Right cardiac atrium (tissue), 5 donors: ENCODE measurements around the gene SAFB2. TPM values are rescaled to one million over a fixed set of nuclear protein-coding genes. Genes with fewer than 3 reads are reported as not detected.
A peak's percentile ranks its signal among the peaks of the same experiment; 100 is the strongest.

Experiments used
- ATAC-seq, 2 donors: fragments of 200-7000 bp; cut with Tn5 transposase; one replicate each; pipeline versions ENCODE4 v1.8.0 to v1.9.1; 2020; ENCODE audit warnings: moderate library complexity in 2 of 2, mild to moderate bottlenecking in 1 of 2
- DNase-seq, 3 donors: peaks; one replicate each; pipeline ENCODE4 v3.0.0-alpha.2; 2020
- H3K27ac ChIP-seq: one replicate; pipeline ENCODE4 v1.5.1; 2013; ENCODE audit warnings: mild to moderate bottlenecking, low read length, control low read depth, moderate library complexity
- H3K27me3 ChIP-seq: one replicate; pipeline ENCODE4 v1.6.1; 2013; ENCODE audit not compliant: control insufficient read depth, insufficient read depth
- H3K4me1 ChIP-seq: one replicate; pipeline ENCODE4 v1.6.1; 2013; ENCODE audit warnings: low read length; ENCODE audit not compliant: control insufficient read depth, insufficient read depth
- H3K4me3 ChIP-seq: one replicate; pipeline ENCODE4 v1.5.1; 2013; ENCODE audit warnings: low read length, control low read depth
- H3K9me3 ChIP-seq: one replicate; pipeline ENCODE4 v1.6.1; 2013; ENCODE audit warnings: low read length; ENCODE audit not compliant: control insufficient read depth
- WGBS: extraction: QIAGEN DNeasy Blood & Tissue Kit; methylation state at CpG from one replicate; pipeline ENCODE4 v1.1.7; 2013; 5-methylcytosine and 5-hydroxymethylcytosine counted together
- intact Hi-C, 4 donors: fragments of 100-400 bp; cut with DNase I; formaldehyde crosslinking; loops; one replicate each; pipeline versions ENCODE4 v1.11.0 to v1.14.0; 2022 to 2023
- long read RNA-seq, 4 donors: library from polyadenylated mRNA; unstranded; transcript quantifications; one replicate each; pipeline ENCODE4 v2.0.0, GENCODE V29; 2020 to 2021
- polyA plus RNA-seq: library from polyadenylated mRNA; stranded (reverse); fragments of 200-250 nt; gene quantifications from one replicate; pipeline ENCODE4 v1.2.3, GENCODE V29; 2013
- total RNA-seq, 4 donors: library from RNA; stranded (reverse); fragmentation: NEBNext Ultra II Directional; extraction: Animal tissue kit (Norgen Biotek cat#: 25700); gene quantifications; one replicate each; pipeline ENCODE4 v1.2.1, GENCODE V29; 2021
- donor health status: healthy with polysubstance abuse.
- donor health status: DM: no; HTN: yes; CAD: no.
- donor health status: DM: no; HTN: no; CAD: no.
- donor health status: DM: no; HTN: yes; CAD: no; lungs with severe emphysema.
- donor health status: DM: yes; HTN: yes; CAD: no.

Gene SAFB2
- total RNA-seq (10 to 100 TPM; 53.3 to 68.8 (median 63.1) TPM), polyA plus RNA-seq (43.6 TPM)
- long read RNA-seq, donor 1, transcript SAFB2-201 (21 exons, 3,371 nt), result major isoform, 6 of 44 reads
- long read RNA-seq, donor 1, partial matches to known transcripts, result 34 of 44 reads
- long read RNA-seq, donor 1, other reads (novel, unspliced or antisense), result 4 of 44 reads
- long read RNA-seq, donor 2, transcript SAFB2-201 (21 exons, 3,371 nt), result major isoform, 5 of 15 reads
- long read RNA-seq, donor 2, partial matches to known transcripts, result 5 of 15 reads
- long read RNA-seq, donor 2, other reads (novel, unspliced or antisense), result 5 of 15 reads
- long read RNA-seq, donor 3, partial matches to known transcripts, result 103 of 120 reads
- long read RNA-seq, donor 3, other reads (novel, unspliced or antisense), result 14 of 120 reads
- long read RNA-seq, donor 4, transcript SAFB2-201 (21 exons, 3,371 nt), result major isoform, 5 of 19 reads
- long read RNA-seq, donor 4, partial matches to known transcripts, result 5 of 19 reads
- long read RNA-seq, donor 4, other reads (novel, unspliced or antisense), result 9 of 19 reads

GRCh38 chr19:5622465-5623396 lies at the start of gene SAFB2, which contains the start of gene SAFB:
TSS of gene SAFB2 (minus strand) at chr19:5622776. CDS start at chr19:5622715, 61 bp downstream.
TSS of gene SAFB (plus strand) at chr19:5623083. CDS start at chr19:5623206, 123 bp downstream.
- Histone ChIP-seq H3K9me3 (no peaks in the 10 kb centered on the region), H3K27me3 (no peaks in the 10 kb centered on the region), H3K27ac (peak within 1 kb of the TSS; percentile 97), H3K4me3 (peak within 1 kb of the TSS; percentile 96), H3K4me1 (peaks cover 25% of the 10 kb centered on the region)
- WGBS, result under 1% methylated on average over 116 of the region's 116 CpGs
- peak; percentile 100 for DNase-seq
- ATAC-seq, result peak; percentile 96
- intact Hi-C loops, result no loop called here

GRCh38 chr19:5671600-5671999 lies 49.0 kb upstream of the SAFB2 start:
- peak in 1 of 3 donors; percentile 2 for DNase-seq
- peaks cover 4% of the 10 kb centered on the region for H3K4me1 ChIP-seq
- H3K4me3 ChIP-seq, result no peak overlapping the region
- H3K9me3 ChIP-seq, result no peaks in the 10 kb centered on the region
- ATAC-seq, result no peak
- no peak overlapping the region for H3K27ac ChIP-seq
- intact Hi-C loops, result no loop called here
- H3K27me3 ChIP-seq, result no peaks in the 10 kb centered on the region
- WGBS, result 97% methylated on average over 7 of the region's 7 CpGs

GRCh38 chr19:5669212-5669611 lies 46.6 kb upstream of the SAFB2 start:
- no peaks in the 10 kb centered on the region for H3K9me3 ChIP-seq
- ATAC-seq, result peak in 1 of 2 donors; percentile 9
- DNase-seq, result no peak
- H3K4me3 ChIP-seq, result no peak overlapping the region
- no peak overlapping the region for H3K27ac ChIP-seq
- no peaks in the 10 kb centered on the region for H3K27me3 ChIP-seq
- intact Hi-C loops, result no loop called here
- no peaks in the 10 kb centered on the region for H3K4me1 ChIP-seq
- WGBS, result 81% methylated on average over 11 of the region's 11 CpGs

- no peaks in the 10 kb centered on the region for H3K27me3 ChIP-seq
- no peaks in the 10 kb centered on the region for H3K4me1 ChIP-seq
- no peak for DNase-seq
- H3K9me3 ChIP-seq, result no peaks in the 10 kb centered on the region
- 86% methylated on average over 22 of the region's 22 CpGs for WGBS
- ATAC-seq, result peak in 1 of 2 donors; percentile 7
- no peak overlapping the region for H3K4me3 ChIP-seq
- intact Hi-C loops, result no loop called here
- H3K27ac ChIP-seq, result no peak overlapping the region
Measured at GRCh38 chr19:5667751-5668271, 45.2 kb upstream of the SAFB2 start.

- no peaks in the 10 kb centered on the region for H3K9me3 ChIP-seq
- H3K27me3 ChIP-seq, result no peaks in the 10 kb centered on the region
- WGBS, result 85% methylated on average over 26 of the region's 26 CpGs
- DNase-seq (peak in 1 of 3 donors; percentile 59), ATAC-seq (peak; percentile 5 to 10)
- intact Hi-C loops, result no loop called here
- H3K4me3 ChIP-seq, result no peak overlapping the region
- H3K4me1 ChIP-seq, result no peaks in the 10 kb centered on the region
- H3K27ac ChIP-seq, result no peak overlapping the region
Measured at GRCh38 chr19:5666921-5667610, 44.5 kb upstream of the SAFB2 start.

GRCh38 chr19:5665781-5666513 lies 43.4 kb upstream of the SAFB2 start:
- no peaks in the 10 kb centered on the region for H3K27me3 ChIP-seq
- H3K4me3 ChIP-seq, result no peak overlapping the region
- DNase-seq (no peak), ATAC-seq (no peak)
- intact Hi-C loops, result no loop called here
- H3K4me1 ChIP-seq, result no peaks in the 10 kb centered on the region
- no peaks in the 10 kb centered on the region for H3K9me3 ChIP-seq
- WGBS, result 79% methylated on average over 10 of the region's 10 CpGs
- no peak overlapping the region for H3K27ac ChIP-seq

- Histone ChIP-seq H3K27me3 (no peaks in the 10 kb centered on the region), H3K9me3 (no peaks in the 10 kb centered on the region), H3K4me3 (no peak overlapping the region), H3K27ac (no peak overlapping the region), H3K4me1 (no peaks in the 10 kb centered on the region)
- intact Hi-C loops, result no loop called here
- DNase-seq (no peak), ATAC-seq (no peak)
- WGBS, result 88% methylated on average over 2 of the region's 2 CpGs
Measured at GRCh38 chr19:5664515-5664914, 41.9 kb upstream of the SAFB2 start.

- peak in 1 of 3 donors; percentile 49 for DNase-seq
- no peak for ATAC-seq
- Histone ChIP-seq H3K9me3 (no peaks in the 10 kb centered on the region), H3K27ac (no peak overlapping the region), H3K4me3 (no peak overlapping the region), H3K4me1 (no peaks in the 10 kb centered on the region), H3K27me3 (no peaks in the 10 kb centered on the region)
- WGBS, result 94% methylated on average over 17 of the region's 17 CpGs
- intact Hi-C loops, result no loop called here
Measured at GRCh38 chr19:5663904-5664303, 41.3 kb upstream of the SAFB2 start.

- Histone ChIP-seq H3K4me3 (no peak overlapping the region), H3K9me3 (no peaks in the 10 kb centered on the region), H3K27ac (no peak overlapping the region), H3K27me3 (no peaks in the 10 kb centered on the region), H3K4me1 (no peaks in the 10 kb centered on the region)
- 98% methylated on average over 42 of the region's 42 CpGs for WGBS
- DNase-seq, result peak in 1 of 3 donors; percentile 53
- no peak for ATAC-seq
- intact Hi-C loops, result no loop called here
Measured at GRCh38 chr19:5661483-5661882, 38.9 kb upstream of the SAFB2 start.

GRCh38 chr19:5655412-5655811 lies 32.8 kb upstream of the SAFB2 start:
- no peaks in the 10 kb centered on the region for H3K27me3 ChIP-seq
- no peaks in the 10 kb centered on the region for H3K4me1 ChIP-seq
- WGBS, result 81% methylated on average over 5 of the region's 5 CpGs
- ATAC-seq (no peak), DNase-seq (no peak)
- no peak overlapping the region for H3K27ac ChIP-seq
- no peaks in the 10 kb centered on the region for H3K9me3 ChIP-seq
- H3K4me3 ChIP-seq, result no peak overlapping the region
- intact Hi-C loops, result no loop called here
